ENCODE data around the gene OR2AG1. TPM values are rescaled to one million over a fixed set of nuclear protein-coding genes. Genes with fewer than 3 reads are reported as not detected.
"Not testable (repeated sequence)": the region's sequence is repeated elsewhere in the genome, so short reads cannot be mapped to it uniquely, and the experiment has no call there.

The OR2AG1 gene
- total and polyA plus RNA-seq, 8 donors: under 0.01 TPM; not detected in 7

DNA sequence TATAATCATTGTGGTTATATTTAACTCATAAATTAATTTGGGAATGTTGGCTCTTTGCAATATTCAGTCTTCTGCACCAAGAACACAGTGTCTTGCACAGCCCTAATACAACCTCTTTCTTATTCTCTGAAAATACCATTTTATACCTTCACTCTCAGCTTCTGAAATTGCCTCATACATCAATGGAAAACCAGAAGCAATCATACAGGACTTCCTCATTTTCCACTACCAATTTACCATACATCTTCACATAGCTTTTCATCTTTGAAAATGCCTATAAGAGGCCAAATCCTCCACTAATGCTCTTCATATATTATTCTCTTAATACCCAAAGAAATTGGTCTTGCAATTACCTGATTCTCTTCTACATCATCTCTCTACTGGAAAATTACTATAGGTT lies 4.3 kb upstream of the OR2AG1 start:
- Histone ChIP-seq H3K9me3 (no peaks in the 10 kb centered on the region), H3K4me1 (no peaks in the 10 kb centered on the region), H3K27ac (no peak overlapping the region), H3K27me3 (no peaks in the 10 kb centered on the region), H3K36me3 (no peaks in the 10 kb centered on the region), H3K4me3 (no peak overlapping the region)
- TF ChIP-seq, protein P1, sequence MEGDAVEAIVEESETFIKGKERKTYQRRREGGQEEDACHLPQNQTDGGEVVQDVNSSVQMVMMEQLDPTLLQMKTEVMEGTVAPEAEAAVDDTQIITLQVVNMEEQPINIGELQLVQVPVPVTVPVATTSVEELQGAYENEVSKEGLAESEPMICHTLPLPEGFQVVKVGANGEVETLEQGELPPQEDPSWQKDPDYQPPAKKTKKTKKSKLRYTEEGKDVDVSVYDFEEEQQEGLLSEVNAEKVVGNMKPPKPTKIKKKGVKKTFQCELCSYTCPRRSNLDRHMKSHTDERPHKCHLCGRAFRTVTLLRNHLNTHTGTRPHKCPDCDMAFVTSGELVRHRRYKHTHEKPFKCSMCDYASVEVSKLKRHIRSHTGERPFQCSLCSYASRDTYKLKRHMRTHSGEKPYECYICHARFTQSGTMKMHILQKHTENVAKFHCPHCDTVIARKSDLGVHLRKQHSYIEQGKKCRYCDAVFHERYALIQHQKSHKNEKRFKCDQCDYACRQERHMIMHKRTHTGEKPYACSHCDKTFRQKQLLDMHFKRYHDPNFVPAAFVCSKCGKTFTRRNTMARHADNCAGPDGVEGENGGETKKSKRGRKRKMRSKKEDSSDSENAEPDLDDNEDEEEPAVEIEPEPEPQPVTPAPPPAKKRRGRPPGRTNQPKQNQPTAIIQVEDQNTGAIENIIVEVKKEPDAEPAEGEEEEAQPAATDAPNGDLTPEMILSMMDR (IDR thresholded peaks at IDR 0.05): no peak
- TF ChIP-seq POLR2A (IDR thresholded peaks at IDR 0.05): no peak
- TF ChIP-seq POLR2AphosphoS5 (IDR thresholded peaks at IDR 0.05): no peak
- TF ChIP-seq EP300 (IDR thresholded peaks at IDR 0.05): no peak
- intact Hi-C loops (cut with DNase I; ENCODE audit: low total_unique reads): no loop called here
- DNase-seq: no peak

DNA sequence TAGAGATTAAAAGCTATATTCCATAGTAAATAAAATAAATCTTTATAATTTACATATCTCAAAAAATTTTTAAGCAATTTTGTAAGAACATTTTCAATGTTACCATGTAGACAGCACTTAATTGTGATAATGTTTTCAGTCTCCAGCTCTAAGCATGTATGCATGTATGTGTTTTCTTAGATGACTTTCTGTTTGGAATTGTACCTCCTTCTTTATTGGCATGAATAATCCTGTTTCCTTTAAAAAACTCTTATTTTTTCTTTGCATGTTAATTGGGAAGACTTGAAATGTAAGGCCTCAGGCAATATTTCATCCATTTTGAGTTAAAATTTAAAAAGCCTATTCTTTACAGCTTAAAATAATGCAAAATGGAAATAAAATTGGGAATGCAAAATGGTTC lies 2.0 kb upstream of the OR2AG1 start:
- no peak for DNase-seq
- Histone ChIP-seq H3K27me3 (no peaks in the 10 kb centered on the region), H3K27ac (no peak overlapping the region), H3K4me1 (no peaks in the 10 kb centered on the region), H3K9me3 (no peaks in the 10 kb centered on the region), H3K36me3 (no peaks in the 10 kb centered on the region), H3K4me3 (no peak overlapping the region)
- intact Hi-C loops (cut with DNase I; ENCODE audit: low total_unique reads): no loop called here
- no peak for TF ChIP-seq POLR2A (IDR thresholded peaks at IDR 0.05)
- TF ChIP-seq EP300 (IDR thresholded peaks at IDR 0.05): no peak
- TF ChIP-seq, protein P1 (IDR thresholded peaks at IDR 0.05): no peak
- TF ChIP-seq POLR2AphosphoS5 (IDR thresholded peaks at IDR 0.05): no peak

DNA sequence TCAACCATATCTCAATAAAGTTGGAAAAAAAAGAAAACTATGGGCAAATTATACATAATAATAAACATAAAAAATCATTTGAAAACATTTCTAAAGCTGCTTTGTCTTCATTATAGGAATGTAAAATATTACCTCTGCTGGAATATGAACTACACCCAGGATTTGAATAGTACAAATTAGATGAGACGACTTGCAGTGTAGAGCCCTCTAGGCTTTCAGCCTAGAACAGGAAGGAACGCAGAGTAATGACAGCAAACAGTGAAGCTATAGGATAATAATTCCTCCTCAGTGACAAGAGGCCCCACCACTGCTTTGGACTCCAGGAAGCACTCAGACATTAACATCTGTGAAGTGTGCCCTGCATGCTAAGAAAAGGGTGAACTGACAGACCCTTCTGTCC lies 7.7 kb downstream of the OR2AG1 start:
- Histone ChIP-seq H3K4me3 (no peak overlapping the region), H3K4me1 (no peaks in the 10 kb centered on the region), H3K27ac (no peak overlapping the region), H3K27me3 (no peaks in the 10 kb centered on the region), H3K36me3 (no peaks in the 10 kb centered on the region), H3K9me3 (no peaks in the 10 kb centered on the region)
- no peak for DNase-seq
- WGBS, 5 donors: 52 to 74% (median 69%) methylated on average over 2 of the region's 2 CpGs
- intact Hi-C loops (cut with DNase I; ENCODE audit: low total_unique reads): no loop called here
- TF ChIP-seq EP300 (IDR thresholded peaks at IDR 0.05): no peak
- TF ChIP-seq, protein P1 (IDR thresholded peaks at IDR 0.05): no peak

DNA sequence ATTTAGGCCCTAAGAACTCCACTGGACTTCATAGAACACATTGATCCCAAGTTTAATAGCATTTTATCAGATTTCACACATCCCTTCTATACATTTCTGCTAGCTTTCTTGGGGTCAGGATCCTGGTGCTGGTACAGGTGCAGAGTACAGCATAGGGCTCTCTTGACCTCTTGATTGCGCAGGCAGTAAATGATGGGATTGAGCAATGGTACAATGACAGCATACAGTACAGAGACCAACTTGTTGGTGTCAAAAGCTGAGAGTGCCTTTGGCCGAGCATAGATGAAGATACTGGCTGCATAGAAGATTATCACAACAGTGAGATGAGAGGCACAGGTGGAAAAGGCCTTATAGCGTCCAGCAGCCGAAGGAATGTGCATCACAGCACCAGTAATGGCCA lies 11.8 kb downstream of the OR2AG1 start:
- DNase-seq: no peak
- Histone ChIP-seq H3K4me3 (no peak overlapping the region), H3K27ac (no peak overlapping the region), H3K36me3 (no peaks in the 10 kb centered on the region), H3K4me1 (no peaks in the 10 kb centered on the region), H3K9me3 (no peaks in the 10 kb centered on the region), H3K27me3 (no peaks in the 10 kb centered on the region)
- intact Hi-C loops (cut with DNase I; ENCODE audit: low total_unique reads): no loop called here
- 80 to 86% (median 83%) methylated on average over 4 of the region's 4 CpGs for WGBS, 5 donors
- TF ChIP-seq POLR2A (IDR thresholded peaks at IDR 0.05) (no peak), EP300 (IDR thresholded peaks at IDR 0.05) (no peak), POLR2AphosphoS5 (IDR thresholded peaks at IDR 0.05) (no peak)
- TF ChIP-seq, protein P1 (IDR thresholded peaks at IDR 0.05): no peak

DNA sequence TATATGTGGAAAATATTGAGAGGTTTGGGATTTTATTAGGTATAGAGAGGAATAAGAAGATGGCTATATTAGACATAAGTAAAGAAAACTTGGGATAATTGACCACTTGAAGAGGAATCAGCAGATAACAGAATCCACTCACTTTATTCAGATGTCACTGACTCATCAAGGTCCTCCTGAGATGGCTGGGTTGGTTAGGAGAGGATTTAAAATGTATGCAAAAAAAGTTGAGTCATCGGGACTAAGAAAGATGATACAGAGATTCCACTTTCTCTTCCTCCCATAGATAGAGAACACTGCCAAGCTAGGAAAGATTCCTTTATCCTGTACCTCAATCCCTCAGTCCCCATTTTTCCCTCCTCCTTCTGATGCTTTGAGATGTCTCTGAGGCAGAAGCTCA lies 16.6 kb downstream of the OR2AG1 start, which contains the start of gene OR6A2:
TSS of gene OR6A2 (minus strand) at position 288 of the 400 bp plus-strand sequence. CDS start 3,981 bp downstream, outside the sequence.
- Histone ChIP-seq H3K36me3 (no peaks in the 10 kb centered on the region), H3K9me3 (peaks cover 0 to 20% (median 8%) of the 10 kb centered on the region in 4 donors), H3K27ac (no peak within 1 kb of the TSS), H3K4me1 (no peaks in the 10 kb centered on the region), H3K27me3 (no peaks in the 10 kb centered on the region), H3K4me3 (no peak within 1 kb of the TSS)
- no peak for DNase-seq
- no peak for TF ChIP-seq EP300 (IDR thresholded peaks at IDR 0.05)
- TF ChIP-seq, protein P1 (IDR thresholded peaks at IDR 0.05): no peak
- TF ChIP-seq POLR2AphosphoS5 (IDR thresholded peaks at IDR 0.05): no peak
- TF ChIP-seq POLR2A (IDR thresholded peaks at IDR 0.05): no peak
- intact Hi-C loops (cut with DNase I; ENCODE audit: low total_unique reads): no loop called here
- WGBS, 5 donors: 78 to 89% (median 87%) methylated on average over 1 of the region's 1 CpG

DNA sequence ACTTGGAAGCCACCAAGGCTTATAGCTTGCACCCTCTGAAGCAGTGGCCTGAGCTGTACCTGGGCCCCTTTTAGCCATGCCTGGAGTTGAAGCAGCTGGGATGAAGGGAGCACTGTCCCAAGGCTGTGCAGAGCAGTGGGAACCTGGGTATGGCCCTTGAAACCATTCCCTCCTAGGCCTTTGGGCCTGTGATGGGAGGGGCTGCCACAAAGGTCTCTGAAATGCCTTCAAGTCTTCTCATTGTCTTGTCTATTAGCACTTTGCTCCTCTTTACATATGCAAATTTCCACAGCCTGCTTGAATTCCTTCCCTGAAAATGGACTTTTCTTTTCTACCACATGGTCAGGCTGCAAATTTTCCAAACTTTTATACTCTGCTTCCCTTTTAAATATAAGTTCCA lies 18.3 kb downstream of the OR2AG1 start:
- DNase-seq; H3K4me1 ChIP-seq; H3K4me3 ChIP-seq; H3K27me3 ChIP-seq; H3K36me3 ChIP-seq; H3K27ac ChIP-seq; intact Hi-C loops (cut with DNase I; ENCODE audit: low total_unique reads): not testable (repeated sequence)
- peaks cover 0 to 20% (median 8%) of the 10 kb centered on the region in 4 donors for H3K9me3 ChIP-seq
